D721Med (cell line): Measurements from ENCODE around the gene NYNRIN.

Experiments used
- DNase-seq: peaks from one replicate; pipeline ENCODE4 v3.0.0; 2011; ENCODE audit warnings: low spot score; ENCODE audit not compliant: insufficient read length
- FAIRE-seq: peaks from 2 replicates; lab custom pipeline; 2011; peaks lifted over from hg19 to GRCh38; lab: Jason Lieb, UNC
- TF ChIP-seq, protein P1 (sequence below): IDR thresholded peaks from 2 replicates; pipeline ENCODE4 v1.5.1; 2012; ENCODE audit warnings: mild to moderate bottlenecking, control low read depth; ENCODE audit not compliant: insufficient read depth; ENCODE audit errors: missing control alignments

Gene NYNRIN

DNA sequence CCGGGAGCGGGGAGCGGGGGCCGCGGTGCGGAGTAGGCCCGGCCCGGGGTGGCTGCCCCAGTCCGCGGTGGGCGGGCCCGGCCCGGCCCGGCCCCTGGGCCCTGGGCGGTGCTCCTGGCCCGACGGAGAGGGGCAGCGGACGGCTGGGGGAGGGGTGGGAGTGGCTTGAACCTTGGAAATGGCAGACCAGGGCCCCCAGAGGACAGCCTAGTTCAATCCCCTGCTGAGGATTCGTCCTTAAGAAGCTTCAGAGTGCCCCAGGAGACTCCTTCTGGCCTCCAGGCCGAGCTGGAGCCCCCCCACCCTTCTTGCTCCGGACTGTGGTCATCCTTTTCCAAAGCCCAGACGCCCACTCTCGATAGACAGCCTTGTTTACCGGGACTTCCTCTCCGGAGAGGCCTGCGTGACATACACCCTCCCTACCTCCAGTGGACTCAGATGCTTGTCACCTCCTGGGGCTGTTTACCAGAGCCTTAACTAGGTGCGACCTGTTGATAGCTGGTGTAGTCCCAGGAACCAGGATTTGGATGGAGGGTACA lies 31.4 kb downstream of the NYNRIN start:
- TF ChIP-seq, protein P1, sequence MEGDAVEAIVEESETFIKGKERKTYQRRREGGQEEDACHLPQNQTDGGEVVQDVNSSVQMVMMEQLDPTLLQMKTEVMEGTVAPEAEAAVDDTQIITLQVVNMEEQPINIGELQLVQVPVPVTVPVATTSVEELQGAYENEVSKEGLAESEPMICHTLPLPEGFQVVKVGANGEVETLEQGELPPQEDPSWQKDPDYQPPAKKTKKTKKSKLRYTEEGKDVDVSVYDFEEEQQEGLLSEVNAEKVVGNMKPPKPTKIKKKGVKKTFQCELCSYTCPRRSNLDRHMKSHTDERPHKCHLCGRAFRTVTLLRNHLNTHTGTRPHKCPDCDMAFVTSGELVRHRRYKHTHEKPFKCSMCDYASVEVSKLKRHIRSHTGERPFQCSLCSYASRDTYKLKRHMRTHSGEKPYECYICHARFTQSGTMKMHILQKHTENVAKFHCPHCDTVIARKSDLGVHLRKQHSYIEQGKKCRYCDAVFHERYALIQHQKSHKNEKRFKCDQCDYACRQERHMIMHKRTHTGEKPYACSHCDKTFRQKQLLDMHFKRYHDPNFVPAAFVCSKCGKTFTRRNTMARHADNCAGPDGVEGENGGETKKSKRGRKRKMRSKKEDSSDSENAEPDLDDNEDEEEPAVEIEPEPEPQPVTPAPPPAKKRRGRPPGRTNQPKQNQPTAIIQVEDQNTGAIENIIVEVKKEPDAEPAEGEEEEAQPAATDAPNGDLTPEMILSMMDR = no peak
- no peak for FAIRE-seq
- DNase-seq = peak; percentile 61

DNA sequence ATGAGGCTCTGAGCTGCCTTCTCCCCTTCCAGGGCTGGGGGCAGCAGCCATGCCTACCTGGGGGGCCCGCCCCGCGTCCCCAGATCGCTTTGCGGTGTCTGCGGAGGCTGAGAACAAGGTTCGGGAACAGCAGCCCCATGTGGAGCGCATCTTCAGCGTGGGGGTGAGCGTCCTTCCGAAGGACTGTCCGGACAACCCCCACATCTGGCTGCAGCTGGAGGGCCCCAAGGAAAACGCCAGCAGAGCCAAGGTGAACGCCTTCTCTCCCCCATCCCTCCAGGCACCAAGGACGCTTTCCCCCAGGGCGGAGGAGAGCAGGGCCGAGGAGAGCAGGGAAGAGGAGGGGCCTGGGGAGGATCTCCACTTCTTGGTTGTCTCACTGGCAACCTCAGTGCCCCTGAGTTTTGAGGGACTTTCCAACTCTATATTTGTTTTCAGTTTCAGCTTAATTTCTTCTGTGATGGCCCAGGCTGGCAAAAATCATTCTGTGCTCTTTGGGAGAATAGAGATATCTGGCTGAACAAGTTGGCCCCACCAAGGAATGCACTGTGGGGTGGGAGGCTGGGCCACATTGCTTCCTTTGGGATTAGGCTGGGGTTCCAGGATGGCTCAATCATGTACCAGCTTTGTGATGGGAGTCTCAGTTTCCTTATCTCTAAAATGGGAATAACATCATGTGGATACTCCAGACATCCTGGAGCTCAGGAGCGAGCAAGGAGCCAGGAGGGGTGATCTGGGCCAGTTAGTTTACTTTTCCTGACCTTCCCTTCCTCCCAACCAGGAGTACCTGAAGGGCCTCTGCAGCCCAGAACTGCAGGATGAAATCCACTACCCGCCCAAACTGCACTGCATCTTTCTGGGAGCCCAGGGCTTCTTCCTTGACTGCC lies 32.1 kb downstream of the NYNRIN start:
- TF ChIP-seq, protein P1 = no peak
- FAIRE-seq (no peak), DNase-seq (no peak)

DNA sequence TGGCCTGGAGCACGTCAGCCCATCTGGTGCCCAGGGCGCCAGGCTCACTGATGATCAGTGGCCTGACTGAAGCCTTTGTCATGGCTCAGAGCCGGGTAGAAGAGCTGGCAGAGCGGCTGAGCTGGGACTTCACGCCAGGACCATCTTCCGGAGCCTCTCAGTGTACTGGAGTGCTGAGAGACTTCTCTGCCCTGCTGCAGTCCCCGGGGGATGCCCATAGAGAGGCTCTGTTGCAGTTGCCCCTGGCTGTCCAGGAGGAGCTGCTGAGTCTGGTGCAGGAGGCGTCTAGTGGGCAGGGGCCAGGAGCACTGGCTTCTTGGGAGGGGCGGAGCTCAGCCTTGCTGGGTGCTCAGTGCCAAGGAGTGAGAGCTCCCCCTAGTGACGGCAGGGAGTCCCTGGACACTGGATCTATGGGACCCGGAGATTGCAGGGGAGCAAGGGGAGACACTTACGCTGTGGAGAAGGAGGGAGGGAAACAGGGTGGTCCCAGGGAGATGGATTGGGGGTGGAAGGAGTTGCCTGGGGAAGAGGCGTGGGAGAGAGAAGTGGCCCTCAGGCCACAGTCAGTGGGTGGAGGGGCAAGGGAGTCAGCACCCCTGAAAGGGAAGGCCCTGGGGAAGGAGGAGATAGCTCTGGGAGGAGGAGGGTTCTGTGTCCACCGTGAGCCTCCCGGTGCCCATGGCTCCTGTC lies 32.9 kb downstream of the NYNRIN start:
- FAIRE-seq = no peak

DNA sequence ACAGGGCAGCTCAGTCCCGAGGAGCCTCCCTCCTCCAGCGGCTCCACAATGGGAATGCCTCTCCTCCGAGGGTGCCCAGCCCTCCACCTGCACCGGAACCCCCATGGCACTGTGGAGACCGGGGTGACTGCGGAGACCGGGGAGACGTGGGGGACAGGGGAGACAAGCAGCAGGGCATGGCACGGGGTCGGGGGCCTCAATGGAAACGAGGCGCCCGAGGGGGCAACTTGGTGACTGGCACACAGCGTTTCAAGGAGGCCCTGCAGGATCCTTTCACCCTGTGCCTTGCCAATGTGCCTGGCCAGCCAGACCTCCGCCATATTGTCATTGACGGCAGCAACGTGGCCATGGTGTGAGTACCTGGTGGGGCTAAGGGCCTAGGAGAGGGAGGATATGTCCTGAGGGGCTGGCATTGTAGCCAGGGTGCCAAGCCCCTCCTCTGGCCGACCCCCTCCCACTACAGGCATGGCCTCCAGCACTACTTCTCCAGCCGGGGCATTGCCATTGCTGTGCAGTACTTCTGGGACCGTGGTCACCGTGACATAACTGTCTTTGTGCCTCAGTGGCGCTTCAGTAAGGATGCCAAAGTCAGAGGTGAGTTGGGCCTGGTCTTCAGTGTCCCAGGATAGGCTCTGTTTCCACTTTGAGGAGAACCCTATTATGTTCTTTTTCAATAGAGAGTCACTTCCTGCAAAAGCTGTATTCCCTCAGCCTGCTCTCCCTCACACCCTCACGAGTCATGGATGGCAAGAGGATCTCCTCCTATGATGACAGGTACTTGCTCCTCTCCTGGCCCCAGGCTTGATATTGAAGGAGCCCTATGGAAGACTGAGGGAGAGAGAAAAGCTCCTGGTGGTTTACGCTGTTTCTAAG lies 33.7 kb downstream of the NYNRIN start:
- FAIRE-seq (no peak), DNase-seq (peak; percentile 1)
- TF ChIP-seq, protein P1 = no peak

More for the DNA sequence above, 32.9 kb downstream of the NYNRIN start:
- peak; percentile 91 for DNase-seq
- TF ChIP-seq, protein P1 = peak; percentile 97

DNA sequence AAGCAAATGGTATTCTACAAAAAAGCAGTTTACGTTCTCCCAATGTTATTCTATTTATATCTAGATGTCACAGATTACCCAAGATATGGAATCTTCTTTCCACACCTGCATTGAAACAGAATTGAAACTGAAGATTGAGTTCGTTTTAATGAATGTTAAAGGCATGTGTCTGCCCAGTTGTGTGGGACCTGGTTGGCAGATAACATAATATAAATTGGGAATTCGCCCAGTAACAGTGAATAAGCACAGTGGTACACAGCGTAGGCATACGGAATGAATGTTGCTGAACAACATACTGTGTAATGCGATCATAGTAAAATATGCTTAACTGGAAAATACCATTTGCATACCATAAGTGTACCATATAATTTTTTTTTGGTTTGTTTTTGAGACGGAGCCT lies 35.2 kb downstream of the NYNRIN start:
- TF ChIP-seq, protein P1 = no peak
- DNase-seq = peak; percentile 0
- no peak for FAIRE-seq

DNA sequence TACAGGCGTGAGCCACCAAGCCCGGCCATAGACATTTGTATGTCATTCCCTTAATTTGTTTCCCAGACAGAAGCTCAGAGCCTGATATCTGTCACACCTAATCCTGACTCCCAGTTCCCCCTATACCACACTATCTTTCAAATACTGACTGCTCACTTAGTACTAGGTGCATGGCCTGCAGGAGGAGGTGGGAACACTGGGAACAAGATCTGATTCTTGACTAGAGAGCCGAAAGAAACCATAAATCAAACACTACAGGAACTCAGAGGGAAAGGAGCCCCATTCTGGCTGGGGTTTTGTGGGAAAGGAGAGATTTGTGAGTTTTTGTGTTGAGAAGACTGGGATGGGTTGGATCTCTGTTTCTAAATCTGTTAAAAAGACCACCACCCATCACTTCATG lies 35.9 kb downstream of the NYNRIN start:
- FAIRE-seq = no peak
- DNase-seq = no peak
- TF ChIP-seq, protein P1 = no peak
